Measurements from ENCODE around the gene PHF13.

GRCh38 chr1:6621429-6622391 lies 8.2 kb downstream of the PHF13 start:
- TF ChIP-seq, protein P1, sequence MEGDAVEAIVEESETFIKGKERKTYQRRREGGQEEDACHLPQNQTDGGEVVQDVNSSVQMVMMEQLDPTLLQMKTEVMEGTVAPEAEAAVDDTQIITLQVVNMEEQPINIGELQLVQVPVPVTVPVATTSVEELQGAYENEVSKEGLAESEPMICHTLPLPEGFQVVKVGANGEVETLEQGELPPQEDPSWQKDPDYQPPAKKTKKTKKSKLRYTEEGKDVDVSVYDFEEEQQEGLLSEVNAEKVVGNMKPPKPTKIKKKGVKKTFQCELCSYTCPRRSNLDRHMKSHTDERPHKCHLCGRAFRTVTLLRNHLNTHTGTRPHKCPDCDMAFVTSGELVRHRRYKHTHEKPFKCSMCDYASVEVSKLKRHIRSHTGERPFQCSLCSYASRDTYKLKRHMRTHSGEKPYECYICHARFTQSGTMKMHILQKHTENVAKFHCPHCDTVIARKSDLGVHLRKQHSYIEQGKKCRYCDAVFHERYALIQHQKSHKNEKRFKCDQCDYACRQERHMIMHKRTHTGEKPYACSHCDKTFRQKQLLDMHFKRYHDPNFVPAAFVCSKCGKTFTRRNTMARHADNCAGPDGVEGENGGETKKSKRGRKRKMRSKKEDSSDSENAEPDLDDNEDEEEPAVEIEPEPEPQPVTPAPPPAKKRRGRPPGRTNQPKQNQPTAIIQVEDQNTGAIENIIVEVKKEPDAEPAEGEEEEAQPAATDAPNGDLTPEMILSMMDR (IDR thresholded peaks at IDR 0.05; ENCODE audit: low read length), result no peak
- TF ChIP-seq EZH2 (optimal IDR thresholded peaks at IDR 0.05; ENCODE audit: low read depth, low read length) (no peak), EZH2phosphoT487 (IDR thresholded peaks at IDR 0.05; ENCODE audit: low read length) (no peak)
